ENCODE measurements around the gene ANGPTL8. TPM values are rescaled to one million over a fixed set of nuclear protein-coding genes. Genes with fewer than 3 reads are reported as not detected.

The ANGPTL8 gene
- total RNA-seq, 1 donor from 2014 or later = not detected

DNA sequence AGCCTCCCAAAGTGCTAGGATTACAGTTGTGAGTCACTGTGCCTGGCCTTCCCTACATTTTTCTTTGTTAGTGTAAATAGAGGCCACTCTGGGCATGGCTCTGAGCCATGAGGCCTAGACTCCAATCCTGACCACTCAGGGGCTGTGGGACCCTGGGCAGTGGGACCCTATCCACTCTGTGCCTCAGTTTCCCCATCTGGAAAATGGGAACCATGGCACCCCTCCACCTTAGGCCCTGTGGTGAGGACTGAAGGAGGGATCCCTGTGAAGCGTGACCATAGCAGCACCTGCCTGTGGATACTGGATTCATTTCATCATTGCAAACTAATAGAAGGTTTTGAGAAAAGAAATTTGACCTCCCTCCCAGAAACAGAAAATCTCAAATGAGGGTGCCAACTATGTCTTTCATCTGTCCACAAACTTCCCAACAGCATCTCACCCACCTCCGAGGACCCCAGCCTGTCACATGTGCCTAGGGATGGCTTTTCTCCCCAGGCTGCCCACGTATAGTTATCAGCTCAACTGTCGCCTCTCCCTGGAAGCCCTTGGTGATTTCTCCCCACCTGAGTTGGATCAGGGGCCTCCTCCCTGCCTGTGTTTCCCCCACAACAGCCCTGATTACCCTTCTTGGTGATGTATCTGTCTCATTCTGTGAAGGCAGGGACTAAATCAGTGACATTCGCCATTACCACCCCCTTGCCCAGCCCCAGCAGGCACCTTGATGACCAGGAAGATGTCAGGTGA is 5.6 kb downstream of the ANGPTL8 start:
- Mint-ChIP-seq H3K4me3 (ENCODE audit: unreplicated experiment) (no peak overlapping the region), H3K27me3 (ENCODE audit: unreplicated experiment) (no peaks in the 10 kb centered on the region), H3K36me3 (ENCODE audit: unreplicated experiment) (peaks cover 32% of the 10 kb centered on the region), H3K27ac (ENCODE audit: unreplicated experiment) (no peak overlapping the region), H3K4me1 (ENCODE audit: unreplicated experiment) (peaks cover 8% of the 10 kb centered on the region), H3K9me3 (ENCODE audit: unreplicated experiment) (no peaks in the 10 kb centered on the region)
- TF ChIP-seq, protein P1, sequence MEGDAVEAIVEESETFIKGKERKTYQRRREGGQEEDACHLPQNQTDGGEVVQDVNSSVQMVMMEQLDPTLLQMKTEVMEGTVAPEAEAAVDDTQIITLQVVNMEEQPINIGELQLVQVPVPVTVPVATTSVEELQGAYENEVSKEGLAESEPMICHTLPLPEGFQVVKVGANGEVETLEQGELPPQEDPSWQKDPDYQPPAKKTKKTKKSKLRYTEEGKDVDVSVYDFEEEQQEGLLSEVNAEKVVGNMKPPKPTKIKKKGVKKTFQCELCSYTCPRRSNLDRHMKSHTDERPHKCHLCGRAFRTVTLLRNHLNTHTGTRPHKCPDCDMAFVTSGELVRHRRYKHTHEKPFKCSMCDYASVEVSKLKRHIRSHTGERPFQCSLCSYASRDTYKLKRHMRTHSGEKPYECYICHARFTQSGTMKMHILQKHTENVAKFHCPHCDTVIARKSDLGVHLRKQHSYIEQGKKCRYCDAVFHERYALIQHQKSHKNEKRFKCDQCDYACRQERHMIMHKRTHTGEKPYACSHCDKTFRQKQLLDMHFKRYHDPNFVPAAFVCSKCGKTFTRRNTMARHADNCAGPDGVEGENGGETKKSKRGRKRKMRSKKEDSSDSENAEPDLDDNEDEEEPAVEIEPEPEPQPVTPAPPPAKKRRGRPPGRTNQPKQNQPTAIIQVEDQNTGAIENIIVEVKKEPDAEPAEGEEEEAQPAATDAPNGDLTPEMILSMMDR (IDR thresholded peaks at IDR 0.05) = no peak
- no peak for DNase-seq (ENCODE audit: extremely low spot score, unreplicated experiment)

DNA sequence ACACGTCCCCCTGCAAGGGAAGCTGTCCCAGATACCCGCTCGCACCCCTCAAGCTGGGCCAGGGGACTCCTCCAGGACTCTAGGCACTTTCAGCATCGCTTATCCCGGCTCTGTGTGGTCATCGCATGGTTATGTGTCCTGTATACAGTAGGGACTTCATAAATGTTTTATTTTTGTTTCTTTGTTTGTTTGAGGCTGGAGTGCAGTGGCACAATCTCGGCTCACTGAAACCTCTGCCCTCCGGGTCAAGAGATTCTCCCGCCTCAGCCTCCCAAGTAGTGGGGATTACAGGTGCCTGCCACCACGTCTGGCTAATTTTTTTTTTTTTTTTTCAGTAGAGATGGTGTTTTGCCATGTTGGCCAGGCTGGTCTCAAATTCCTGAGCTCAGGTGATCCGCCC is 7.5 kb downstream of the ANGPTL8 start:
- peaks cover 28% of the 10 kb centered on the region for H3K36me3 Mint-ChIP-seq (ENCODE audit: unreplicated experiment)

DNA sequence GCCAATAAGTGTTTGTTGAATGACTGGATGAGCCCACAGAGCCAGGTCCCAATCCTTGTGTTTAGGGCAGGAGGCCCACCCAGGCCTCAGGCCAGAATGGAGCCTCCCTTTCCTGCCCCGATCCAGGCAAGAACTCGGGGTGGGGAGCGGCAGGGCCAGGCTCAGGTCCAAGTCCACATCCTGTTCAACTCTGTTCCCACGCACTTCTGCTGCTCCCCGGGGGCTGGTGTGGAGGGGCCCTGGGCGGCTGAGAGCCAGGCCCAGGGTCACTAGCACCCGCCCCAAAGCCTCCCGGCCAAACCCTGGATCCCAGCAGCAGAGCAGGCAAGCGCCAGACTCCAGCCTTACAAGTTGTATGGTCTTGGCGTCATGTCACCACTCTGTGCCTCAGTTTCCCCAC is 8.0 kb downstream of the ANGPTL8 start:
- Mint-ChIP-seq H3K36me3 (ENCODE audit: unreplicated experiment) (peaks cover 27% of the 10 kb centered on the region), H3K4me1 (ENCODE audit: unreplicated experiment) (peaks cover 8% of the 10 kb centered on the region), H3K27me3 (ENCODE audit: unreplicated experiment) (no peaks in the 10 kb centered on the region), H3K27ac (ENCODE audit: unreplicated experiment) (no peak overlapping the region), H3K9me3 (ENCODE audit: unreplicated experiment) (no peaks in the 10 kb centered on the region), H3K4me3 (ENCODE audit: unreplicated experiment) (no peak overlapping the region)
- DNase-seq (ENCODE audit: extremely low spot score, unreplicated experiment) = no peak
- TF ChIP-seq, protein P1 (IDR thresholded peaks at IDR 0.05) = no peak

More for the DNA sequence above, 7.5 kb downstream of the ANGPTL8 start:
- TF ChIP-seq, protein P1 (IDR thresholded peaks at IDR 0.05) = no peak
- H3K27ac Mint-ChIP-seq (ENCODE audit: unreplicated experiment) = no peak overlapping the region
- H3K27me3 Mint-ChIP-seq (ENCODE audit: unreplicated experiment) = no peaks in the 10 kb centered on the region
- DNase-seq (ENCODE audit: extremely low spot score, unreplicated experiment) = no peak
- H3K4me3 Mint-ChIP-seq (ENCODE audit: unreplicated experiment) = no peak overlapping the region
- peaks cover 8% of the 10 kb centered on the region for H3K4me1 Mint-ChIP-seq (ENCODE audit: unreplicated experiment)
- no peaks in the 10 kb centered on the region for H3K9me3 Mint-ChIP-seq (ENCODE audit: unreplicated experiment)

DNA sequence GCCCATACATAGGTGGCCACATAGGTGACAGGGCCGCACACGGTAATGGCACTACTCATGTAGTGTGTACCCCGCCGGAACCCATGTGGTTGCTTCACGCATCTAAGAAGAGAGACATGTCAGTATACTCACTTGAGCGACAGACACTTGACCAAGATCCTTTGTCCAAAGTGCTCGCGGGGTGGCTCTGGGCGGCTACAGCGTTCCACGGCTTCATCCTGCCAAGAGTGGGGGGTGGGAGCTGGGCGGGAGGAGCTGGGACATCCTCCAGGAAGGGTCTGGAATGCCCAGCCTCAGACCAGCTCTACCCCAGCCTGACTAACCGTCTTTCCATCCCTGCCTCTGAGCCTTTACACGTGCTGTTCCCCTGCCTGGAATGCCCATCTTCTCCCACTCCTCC is 8.5 kb downstream of the ANGPTL8 start:
- TF ChIP-seq, protein P1 (IDR thresholded peaks at IDR 0.05) = no peak
- no peak for DNase-seq (ENCODE audit: extremely low spot score, unreplicated experiment)
- Mint-ChIP-seq H3K27me3 (ENCODE audit: unreplicated experiment) (no peaks in the 10 kb centered on the region), H3K36me3 (ENCODE audit: unreplicated experiment) (peaks cover 22% of the 10 kb centered on the region), H3K4me1 (ENCODE audit: unreplicated experiment) (peaks cover 8% of the 10 kb centered on the region), H3K27ac (ENCODE audit: unreplicated experiment) (no peak overlapping the region), H3K4me3 (ENCODE audit: unreplicated experiment) (no peak overlapping the region), H3K9me3 (ENCODE audit: unreplicated experiment) (no peaks in the 10 kb centered on the region)

DNA sequence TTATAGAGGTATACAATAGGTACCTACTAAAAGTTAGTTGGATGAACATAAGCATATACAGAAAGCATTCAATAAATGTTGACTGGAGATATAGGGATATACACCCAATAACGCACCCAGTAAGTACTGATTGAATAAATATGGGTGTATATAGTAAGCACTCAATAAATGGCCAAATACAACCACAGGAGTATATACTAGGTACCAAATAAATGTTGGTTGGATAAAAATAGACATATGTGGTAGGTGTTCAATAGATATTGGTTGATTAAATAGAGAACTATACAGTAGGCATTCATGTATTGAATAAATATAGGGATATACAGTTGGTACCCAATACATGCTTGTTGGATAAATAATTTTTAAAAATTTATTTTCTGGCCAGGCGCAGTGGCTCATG is 9.4 kb downstream of the ANGPTL8 start:
- peaks cover 3% of the 10 kb centered on the region for H3K4me1 Mint-ChIP-seq (ENCODE audit: unreplicated experiment)
- no peaks in the 10 kb centered on the region for H3K9me3 Mint-ChIP-seq (ENCODE audit: unreplicated experiment)
- TF ChIP-seq, protein P1 (IDR thresholded peaks at IDR 0.05) = no peak
- no peaks in the 10 kb centered on the region for H3K27me3 Mint-ChIP-seq (ENCODE audit: unreplicated experiment)
- no peak overlapping the region for H3K27ac Mint-ChIP-seq (ENCODE audit: unreplicated experiment)
- H3K4me3 Mint-ChIP-seq (ENCODE audit: unreplicated experiment) = no peak overlapping the region
- peaks cover 22% of the 10 kb centered on the region for H3K36me3 Mint-ChIP-seq (ENCODE audit: unreplicated experiment)
- DNase-seq (ENCODE audit: extremely low spot score, unreplicated experiment) = no peak

Measured in osteocyte (in vitro differentiated cells).